ENCODE measurements around the gene SCAF4. TPM values are rescaled to one million over a fixed set of nuclear protein-coding genes. Genes with fewer than 3 reads are reported as not detected.

The SCAF4 gene
- total RNA-seq, 1 donor, result 7.6 TPM

DNA sequence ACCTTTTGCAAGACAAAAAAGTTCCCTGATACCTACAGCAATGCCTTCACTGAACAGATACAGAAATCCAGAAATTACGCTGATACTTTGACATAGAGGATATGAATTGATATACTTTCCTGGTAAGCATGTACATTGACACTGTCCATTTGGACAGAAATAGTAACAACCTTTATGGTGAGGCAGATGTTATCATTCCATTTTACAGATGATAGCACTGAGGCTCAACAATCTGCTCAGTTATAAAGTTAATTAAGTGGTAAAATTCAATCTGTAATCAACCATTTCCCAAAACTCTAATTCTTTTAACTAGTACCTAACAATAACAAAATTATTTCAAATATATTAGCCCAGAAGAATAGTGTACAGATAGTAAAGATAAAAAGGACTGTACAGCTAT, 20.6 kb downstream of the SCAF4 start:
- Histone ChIP-seq H3K79me2 (ENCODE audit: insufficient read depth, low read length) (peaks cover 99% of the 10 kb centered on the region), H3K27me3 (ENCODE audit: insufficient read depth, low read length) (no peaks in the 10 kb centered on the region), H4K20me1 (ENCODE audit: insufficient read depth, low read length) (peaks cover 27% of the 10 kb centered on the region), H3K4me1 (ENCODE audit: insufficient read depth, low read length) (peaks cover 42% of the 10 kb centered on the region), H3K27ac (ENCODE audit: low read depth, low read length) (peak overlapping the region; percentile 61), H3K36me3 (ENCODE audit: insufficient read depth, low read length) (no peaks in the 10 kb centered on the region), H3K4me2 (ENCODE audit: insufficient read depth, low read length) (peak overlapping the region; percentile 69), H3K4me3 (ENCODE audit: insufficient read depth, low read length) (no peak overlapping the region), H2AFZ (ENCODE audit: low read length) (no peak overlapping the region), H3K9me3 (ENCODE audit: low read depth, low read length) (no peaks in the 10 kb centered on the region)
- no peak for DNase-seq (ENCODE audit: insufficient read length, low spot score, missing footprints)
- TF ChIP-seq, protein P1, sequence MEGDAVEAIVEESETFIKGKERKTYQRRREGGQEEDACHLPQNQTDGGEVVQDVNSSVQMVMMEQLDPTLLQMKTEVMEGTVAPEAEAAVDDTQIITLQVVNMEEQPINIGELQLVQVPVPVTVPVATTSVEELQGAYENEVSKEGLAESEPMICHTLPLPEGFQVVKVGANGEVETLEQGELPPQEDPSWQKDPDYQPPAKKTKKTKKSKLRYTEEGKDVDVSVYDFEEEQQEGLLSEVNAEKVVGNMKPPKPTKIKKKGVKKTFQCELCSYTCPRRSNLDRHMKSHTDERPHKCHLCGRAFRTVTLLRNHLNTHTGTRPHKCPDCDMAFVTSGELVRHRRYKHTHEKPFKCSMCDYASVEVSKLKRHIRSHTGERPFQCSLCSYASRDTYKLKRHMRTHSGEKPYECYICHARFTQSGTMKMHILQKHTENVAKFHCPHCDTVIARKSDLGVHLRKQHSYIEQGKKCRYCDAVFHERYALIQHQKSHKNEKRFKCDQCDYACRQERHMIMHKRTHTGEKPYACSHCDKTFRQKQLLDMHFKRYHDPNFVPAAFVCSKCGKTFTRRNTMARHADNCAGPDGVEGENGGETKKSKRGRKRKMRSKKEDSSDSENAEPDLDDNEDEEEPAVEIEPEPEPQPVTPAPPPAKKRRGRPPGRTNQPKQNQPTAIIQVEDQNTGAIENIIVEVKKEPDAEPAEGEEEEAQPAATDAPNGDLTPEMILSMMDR (IDR thresholded peaks at IDR 0.05; ENCODE audit: extremely low read depth, low read depth, low read length), result no peak

DNA sequence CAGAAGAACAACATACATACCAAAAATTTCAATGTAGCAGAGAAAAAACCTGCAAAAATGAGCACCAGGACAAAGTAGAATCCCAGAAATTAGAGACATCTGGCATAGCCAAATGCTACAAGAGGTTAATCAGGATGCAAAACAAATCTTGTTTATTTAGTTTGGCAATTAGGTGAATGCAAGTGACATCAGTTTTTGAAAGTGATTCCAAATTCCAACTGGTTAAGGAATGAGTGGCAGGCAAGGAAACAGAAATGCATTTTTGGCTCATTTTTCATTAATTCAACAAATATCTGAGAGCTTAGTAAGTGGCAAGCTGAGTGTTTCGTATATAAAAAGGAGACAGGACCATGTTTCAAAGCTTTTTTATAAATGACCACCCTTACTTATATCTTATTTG, 21.3 kb downstream of the SCAF4 start:
- peak overlapping the region; percentile 61 for H3K27ac ChIP-seq (ENCODE audit: low read depth, low read length)
- no peaks in the 10 kb centered on the region for H3K27me3 ChIP-seq (ENCODE audit: insufficient read depth, low read length)
- H3K9me3 ChIP-seq (ENCODE audit: low read depth, low read length), result no peaks in the 10 kb centered on the region
- H4K20me1 ChIP-seq (ENCODE audit: insufficient read depth, low read length), result peaks cover 28% of the 10 kb centered on the region
- no peak overlapping the region for H2AFZ ChIP-seq (ENCODE audit: low read length)
- peaks cover 42% of the 10 kb centered on the region for H3K4me1 ChIP-seq (ENCODE audit: insufficient read depth, low read length)
- TF ChIP-seq, protein P1 (IDR thresholded peaks at IDR 0.05; ENCODE audit: extremely low read depth, low read depth, low read length), result no peak
- no peaks in the 10 kb centered on the region for H3K36me3 ChIP-seq (ENCODE audit: insufficient read depth, low read length)
- H3K4me2 ChIP-seq (ENCODE audit: insufficient read depth, low read length), result peak overlapping the region; percentile 69
- DNase-seq (ENCODE audit: insufficient read length, low spot score, missing footprints), result peak; percentile 35
- H3K4me3 ChIP-seq (ENCODE audit: insufficient read depth, low read length), result no peak overlapping the region
- H3K79me2 ChIP-seq (ENCODE audit: insufficient read depth, low read length), result peaks cover 99% of the 10 kb centered on the region

DNA sequence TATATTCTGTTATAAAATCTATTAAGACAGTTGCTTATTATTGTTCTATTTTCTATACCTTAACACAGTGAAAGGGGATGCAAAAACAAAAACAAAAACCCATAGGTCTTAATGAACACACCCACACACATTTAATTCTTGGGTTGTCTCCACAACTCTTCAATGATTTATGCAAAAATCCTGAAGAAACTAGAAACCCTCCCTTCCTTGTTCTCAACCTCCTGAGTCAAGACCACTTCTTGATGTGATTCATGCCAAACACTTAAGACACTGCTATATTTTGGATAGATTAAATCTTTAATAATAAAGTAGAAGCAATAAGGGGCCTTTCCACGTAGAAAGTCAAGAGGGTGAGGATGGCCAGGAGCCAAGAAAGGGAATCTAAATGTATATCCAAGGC, 23.4 kb downstream of the SCAF4 start:
- Histone ChIP-seq H3K36me3 (ENCODE audit: insufficient read depth, low read length) (peaks cover 3% of the 10 kb centered on the region), H3K4me2 (ENCODE audit: insufficient read depth, low read length) (no peak overlapping the region), H2AFZ (ENCODE audit: low read length) (no peak overlapping the region), H3K4me1 (ENCODE audit: insufficient read depth, low read length) (peaks cover 25% of the 10 kb centered on the region), H3K9me3 (ENCODE audit: low read depth, low read length) (no peaks in the 10 kb centered on the region), H3K27ac (ENCODE audit: low read depth, low read length) (no peak overlapping the region), H3K79me2 (ENCODE audit: insufficient read depth, low read length) (peaks cover 97% of the 10 kb centered on the region), H3K4me3 (ENCODE audit: insufficient read depth, low read length) (no peak overlapping the region), H4K20me1 (ENCODE audit: insufficient read depth, low read length) (peaks cover 13% of the 10 kb centered on the region), H3K27me3 (ENCODE audit: insufficient read depth, low read length) (no peaks in the 10 kb centered on the region)
- no peak for DNase-seq (ENCODE audit: insufficient read length, low spot score, missing footprints)
- TF ChIP-seq, protein P1 (IDR thresholded peaks at IDR 0.05; ENCODE audit: extremely low read depth, low read depth, low read length), result no peak

DNA sequence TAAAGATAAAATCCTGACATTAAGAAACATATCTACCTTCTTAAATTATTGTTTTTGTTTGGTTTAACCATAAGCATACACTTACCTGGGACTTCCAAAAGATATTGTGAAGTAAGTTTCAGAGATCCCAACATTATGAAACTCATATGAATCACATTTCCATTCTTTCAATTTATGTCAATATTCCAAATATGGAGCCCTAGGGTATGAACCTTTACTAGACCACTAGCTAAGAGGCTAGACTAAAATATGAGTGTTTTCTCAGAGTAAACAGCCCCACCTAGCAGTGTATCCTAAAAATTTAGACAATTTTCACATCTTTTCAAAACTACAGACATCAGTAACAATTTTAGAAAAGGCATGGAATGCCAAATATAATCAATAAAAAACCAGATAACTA, 24.4 kb downstream of the SCAF4 start:
- TF ChIP-seq, protein P1 (IDR thresholded peaks at IDR 0.05; ENCODE audit: extremely low read depth, low read depth, low read length), result no peak
- Histone ChIP-seq H3K9me3 (ENCODE audit: low read depth, low read length) (no peaks in the 10 kb centered on the region), H3K4me1 (ENCODE audit: insufficient read depth, low read length) (peaks cover 20% of the 10 kb centered on the region), H4K20me1 (ENCODE audit: insufficient read depth, low read length) (peaks cover 6% of the 10 kb centered on the region), H3K36me3 (ENCODE audit: insufficient read depth, low read length) (peaks cover 9% of the 10 kb centered on the region), H2AFZ (ENCODE audit: low read length) (no peak overlapping the region), H3K79me2 (ENCODE audit: insufficient read depth, low read length) (peaks cover 92% of the 10 kb centered on the region), H3K4me3 (ENCODE audit: insufficient read depth, low read length) (no peak overlapping the region), H3K27me3 (ENCODE audit: insufficient read depth, low read length) (no peaks in the 10 kb centered on the region), H3K27ac (ENCODE audit: low read depth, low read length) (no peak overlapping the region), H3K4me2 (ENCODE audit: insufficient read depth, low read length) (no peak overlapping the region)
- DNase-seq (ENCODE audit: insufficient read length, low spot score, missing footprints), result peak; percentile 27

Measured in osteoblast (primary cell).